RPMI8226 (cell line): Measurements from ENCODE around the gene ATXN1.
"Not testable (repeated sequence)": the region's sequence is repeated elsewhere in the genome, so short reads cannot be mapped to it uniquely, and the experiment has no call there.

Experiments
- DNase-seq: peaks from one replicate; pipeline ENCODE4 v3.0.0-alpha.2; 2015

Gene ATXN1

DNA sequence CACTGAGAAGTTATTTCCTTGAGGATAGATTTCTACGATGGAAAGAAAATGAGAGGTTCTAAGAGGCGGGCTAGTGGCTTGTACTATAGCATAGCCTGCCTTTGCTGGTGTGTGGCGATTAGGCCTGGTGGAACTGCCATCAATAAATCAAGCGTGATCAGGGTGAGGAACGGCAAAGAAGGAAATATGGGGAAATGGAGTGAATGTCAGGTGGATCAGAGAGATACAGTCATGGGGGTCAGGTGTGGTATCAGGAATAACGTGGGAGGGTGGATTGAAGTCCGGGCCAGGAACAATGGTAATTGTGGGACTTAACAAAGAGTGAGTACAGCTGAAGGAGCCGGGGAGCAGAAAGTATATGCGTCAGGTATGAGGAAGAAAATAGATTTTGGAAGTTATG lies 500.7 kb downstream of the ATXN1 start:
- DNase-seq, result not testable (repeated sequence)

DNA sequence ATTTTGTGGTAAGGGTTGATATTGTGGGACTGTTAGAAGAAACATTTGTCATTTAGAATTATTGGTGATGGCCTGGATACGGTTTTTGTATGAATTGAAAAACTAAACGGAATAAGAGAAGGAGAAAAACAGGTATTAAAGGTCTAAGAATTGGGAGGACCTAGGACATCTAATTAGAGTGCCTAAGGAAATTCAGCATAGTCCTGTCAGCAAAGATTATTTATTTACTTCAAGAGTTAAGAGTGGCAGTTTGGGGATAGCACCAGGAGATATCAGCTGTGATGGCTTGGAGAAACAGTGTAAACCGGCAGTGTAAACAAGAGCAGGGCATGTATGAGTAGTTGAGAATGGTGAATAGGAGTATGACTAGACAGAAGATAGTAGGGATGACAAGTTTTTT lies 501.7 kb downstream of the ATXN1 start:
- not testable (repeated sequence) for DNase-seq

DNA sequence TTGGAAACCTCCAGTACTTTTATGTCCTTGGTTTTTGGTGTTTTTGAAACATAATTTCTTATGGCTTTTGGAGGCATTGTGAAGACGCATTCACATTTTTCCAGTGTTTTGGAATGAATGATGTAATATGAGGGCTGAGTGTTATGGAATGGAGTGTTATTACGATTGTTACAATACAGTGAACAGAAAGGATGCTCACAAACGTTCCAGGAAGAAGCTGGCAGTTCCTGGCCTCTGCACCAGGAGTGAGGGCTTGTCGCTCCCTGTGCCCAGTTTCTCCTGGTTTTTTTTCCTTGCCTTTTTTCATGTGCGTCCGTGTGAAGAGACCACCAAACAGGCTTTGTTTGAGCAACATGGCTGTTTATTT lies 502.6 kb downstream of the ATXN1 start:
- no peak for DNase-seq

DNA sequence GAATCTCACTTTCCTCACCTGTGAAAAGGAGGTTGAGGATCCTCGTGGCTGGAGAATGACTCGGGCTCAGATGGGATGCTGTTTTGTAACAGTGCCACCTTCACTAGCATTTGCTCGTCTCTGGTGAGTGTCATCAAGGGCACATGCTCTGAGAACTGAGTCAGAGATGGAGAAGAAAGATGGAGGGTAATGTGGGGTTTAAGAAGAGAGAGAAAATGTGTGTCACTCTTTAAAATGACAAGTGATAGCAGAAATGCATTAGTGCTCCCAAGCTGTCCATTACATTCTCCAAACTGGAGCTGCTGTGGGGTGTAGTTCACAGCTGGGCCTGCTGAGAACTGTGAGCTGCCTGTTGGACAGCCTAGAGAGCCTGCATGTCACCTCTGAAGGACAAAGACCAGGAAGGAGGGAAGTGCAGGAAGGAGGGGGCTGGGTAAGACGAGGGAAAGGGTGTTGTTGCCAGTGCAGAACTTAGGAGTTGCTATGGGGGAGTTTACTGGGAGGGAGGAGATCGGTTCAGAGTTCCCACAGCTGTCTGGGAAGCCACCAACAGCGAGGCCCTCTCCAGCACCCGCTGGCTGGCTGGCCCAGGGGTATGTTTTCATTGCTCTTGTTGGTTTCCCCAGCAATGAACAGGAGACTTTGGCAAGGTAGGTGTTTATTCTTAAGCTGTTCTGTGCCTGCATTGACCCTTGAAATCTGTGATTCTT lies 503.1 kb downstream of the ATXN1 start:
- no peak for DNase-seq

DNA sequence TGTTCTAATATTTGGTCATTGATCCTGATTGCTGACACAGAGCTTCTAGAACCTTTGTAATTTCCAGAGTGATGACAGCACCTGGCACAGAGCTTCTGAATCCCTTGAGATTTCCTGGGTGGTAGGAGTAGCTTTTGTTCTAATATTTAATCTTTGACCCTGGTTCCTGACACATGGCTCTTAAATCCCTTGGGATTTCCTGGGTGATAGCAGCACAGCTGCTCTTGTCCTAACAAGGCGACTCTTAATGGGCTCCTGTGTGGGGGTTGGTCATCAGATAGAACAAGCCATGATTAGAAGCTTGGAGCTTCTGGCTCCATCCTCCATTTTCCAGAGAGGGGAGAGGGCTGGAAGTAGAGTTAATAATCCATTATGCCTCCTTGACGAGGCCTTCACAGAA lies 504.5 kb downstream of the ATXN1 start:
- DNase-seq, result no peak

DNA sequence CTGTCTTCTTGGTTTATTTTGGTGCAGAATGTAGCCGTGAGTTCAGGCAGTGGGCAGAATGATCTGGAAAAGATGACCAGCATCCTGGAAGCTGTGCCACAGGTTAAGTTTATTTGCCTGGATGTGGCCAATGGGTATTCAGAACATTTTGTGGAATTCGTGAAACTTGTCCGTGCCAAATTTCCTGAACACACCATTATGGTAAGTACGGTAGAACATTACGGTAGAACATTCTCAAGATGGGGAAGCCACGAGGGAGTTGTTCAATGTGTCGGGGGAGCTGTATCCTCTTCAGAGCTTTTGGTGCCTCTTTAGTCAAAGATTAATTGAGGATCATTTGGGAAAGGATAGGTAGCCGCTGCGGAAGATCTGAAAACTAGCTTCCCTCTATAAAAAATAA lies 506.7 kb downstream of the ATXN1 start:
- no peak for DNase-seq

DNA sequence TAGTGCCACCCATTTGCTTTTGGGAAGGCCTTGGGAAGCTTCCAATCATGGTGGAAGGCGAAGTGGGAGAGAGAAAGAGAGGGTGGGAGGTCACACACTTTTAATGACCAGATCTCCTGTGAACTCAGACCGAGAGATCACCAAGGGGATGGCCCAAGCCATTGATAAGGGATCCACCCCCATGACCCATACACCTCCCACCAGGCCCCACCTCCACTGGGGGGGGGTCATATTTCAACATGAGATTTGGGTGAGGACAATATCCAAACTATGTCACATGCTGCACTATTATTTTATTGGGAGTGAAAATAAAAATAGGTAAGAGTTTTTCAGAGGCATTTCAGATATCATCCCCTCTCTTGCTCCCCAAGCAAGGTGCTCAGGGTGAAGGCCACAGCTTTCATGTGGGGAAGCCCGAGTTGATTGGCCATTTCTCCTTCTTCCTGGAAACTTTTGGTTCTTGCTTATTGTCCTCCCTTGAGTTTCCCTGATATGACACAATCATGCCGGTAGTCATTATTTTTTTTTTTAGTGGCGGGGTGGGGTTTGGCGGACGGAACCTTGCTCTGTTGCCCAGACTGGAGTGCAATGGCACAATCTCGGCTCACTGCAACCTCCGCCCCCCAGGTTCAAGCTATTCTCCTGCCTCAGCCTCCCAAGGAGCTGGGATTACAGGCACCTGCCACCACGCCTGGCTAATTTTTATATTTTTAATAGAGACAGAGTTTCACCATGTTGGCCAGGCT lies 507.7 kb downstream of the ATXN1 start:
- DNase-seq, result no peak

DNA sequence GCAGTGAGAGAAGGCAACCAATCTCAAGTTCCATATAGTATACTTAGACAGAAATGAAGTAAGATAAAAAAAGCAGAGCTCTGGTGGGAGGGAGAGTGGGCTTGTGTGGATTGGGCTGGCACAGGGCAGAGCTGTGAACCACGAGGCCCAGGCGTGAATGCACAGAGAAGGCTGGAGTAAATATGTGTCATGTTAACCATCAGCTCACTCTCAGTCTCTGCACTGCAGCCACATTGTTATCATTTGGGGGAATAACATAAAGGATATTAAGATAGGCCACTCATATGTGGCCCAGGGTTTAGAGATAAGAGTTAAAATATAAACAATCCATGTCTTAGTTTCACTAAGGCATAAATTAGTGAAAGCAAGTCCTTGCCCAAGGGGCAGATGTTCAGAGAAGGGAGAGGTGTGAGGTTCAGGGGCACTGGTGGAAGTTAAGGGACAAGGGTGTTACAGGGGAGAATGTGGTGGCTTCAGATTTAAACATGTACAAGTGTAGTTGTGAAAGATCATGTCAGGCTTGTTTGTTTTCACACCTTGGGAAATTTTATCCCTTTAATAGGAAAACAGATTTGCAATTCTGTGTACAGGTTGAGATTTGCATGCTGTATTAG lies 508.5 kb downstream of the ATXN1 start:
- no peak for DNase-seq

DNA sequence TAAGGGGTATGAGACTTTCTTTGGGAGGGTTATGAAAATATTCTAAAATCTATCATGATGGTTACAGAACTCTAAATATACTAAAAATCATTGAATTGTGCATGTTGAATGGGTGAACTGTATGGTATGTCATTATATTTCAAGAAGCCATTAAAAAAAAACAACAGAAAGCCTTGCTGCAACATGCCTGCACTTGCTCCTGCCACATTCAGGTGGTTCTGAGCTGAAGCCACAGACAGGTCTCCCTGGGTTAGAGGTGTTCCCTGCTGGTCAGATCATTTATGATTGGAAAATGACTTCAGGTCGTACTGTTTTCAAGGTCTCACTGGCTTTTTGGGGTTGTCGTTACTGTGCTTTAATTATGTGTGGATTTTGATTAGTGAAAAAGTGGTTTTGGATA lies 509.6 kb downstream of the ATXN1 start:
- DNase-seq, result no peak

DNA sequence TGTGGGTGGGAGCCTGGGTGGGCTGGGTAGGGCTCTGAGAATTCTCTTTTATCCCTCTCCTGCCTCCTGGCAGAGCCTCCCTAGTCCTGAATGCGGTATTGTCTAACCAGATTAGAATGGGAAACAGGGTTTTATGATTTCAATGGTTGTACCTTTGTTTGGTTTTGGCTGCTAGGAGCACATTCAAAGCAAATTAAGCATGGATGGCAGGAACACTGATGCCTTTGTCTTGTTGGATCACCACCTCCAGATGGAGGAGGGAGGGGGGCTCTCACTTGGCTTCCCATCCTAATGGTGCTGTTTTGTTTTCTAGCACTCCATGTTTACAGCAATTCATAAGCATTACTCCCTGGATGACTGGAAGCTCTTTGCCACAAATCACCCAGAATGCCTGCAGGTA lies 511.3 kb downstream of the ATXN1 start:
- DNase-seq, result no peak
